K562 (cell line): ENCODE data around the gene EIF4E. TPM values are rescaled to one million over a fixed set of nuclear protein-coding genes. Genes with fewer than 3 reads are reported as not detected.

Experiments
- CAMTA2 ChIP-seq: fragments of 250-450 bp; sonication (Bioruptor Pico); conservative IDR thresholded peaks from 2 replicates; pipeline ENCODE4 v1.5.1; 2022
- CSDE1 ChIP-seq, 2 experiments: fragments of 450-650 bp; IDR thresholded peaks; 2 replicates each; pipeline ENCODE4 v1.6.1; 2016; ENCODE audit warnings: mild to moderate bottlenecking in 1 of 2
- EP400 ChIP-seq: fragments of 450-650 bp; IDR thresholded peaks from 2 replicates; pipeline ENCODE4 v1.6.1; 2017; ENCODE audit warnings: antibody characterized with exemption, mild to moderate bottlenecking, moderate library complexity
- KLF13 ChIP-seq: fragments of 450-650 bp; IDR thresholded peaks from 2 replicates; pipeline ENCODE4 v1.6.1; 2016; ENCODE audit warnings: missing genetic modification characterization, low read depth, mild to moderate bottlenecking, missing compliant biosample characterization, moderate library complexity, borderline replicate concordance
- NCOA6 ChIP-seq: fragments of 450-650 bp; IDR thresholded peaks from 2 replicates; pipeline ENCODE4 v1.6.1; 2017; ENCODE audit warnings: mild to moderate bottlenecking
- NKRF ChIP-seq: fragments of 450-650 bp; IDR thresholded peaks from 2 replicates; pipeline ENCODE4 v1.6.1; 2016; ENCODE audit warnings: borderline replicate concordance
- POLR2AphosphoS5 ChIP-seq: IDR thresholded peaks from 2 replicates; pipeline ENCODE4 v1.6.1; 2011; ENCODE audit warnings: mild to moderate bottlenecking, low read depth, low read length, moderate library complexity; ENCODE audit not compliant: control insufficient read depth, insufficient read depth
- RBM15 ChIP-seq: fragments of 200-400 bp; formaldehyde crosslinking; IDR thresholded peaks from 2 replicates; pipeline ENCODE4 v1.6.1; 2018; ENCODE audit warnings: mild to moderate bottlenecking, low read length, moderate library complexity; ENCODE audit not compliant: insufficient read depth
- REST ChIP-seq, 2 experiments: fragments of 450-650 bp; formaldehyde crosslinking in 1 of 2; IDR thresholded peaks; 2 replicates each; pipeline versions ENCODE4 v1.4.0 to v1.6.1; 2014 to 2020; ENCODE audit warnings: mild to moderate bottlenecking in 2 of 2, borderline replicate concordance in 1 of 2, low read depth in 1 of 2
- RFX7 ChIP-seq: fragments of 250-450 bp; sonication (Bioruptor Pico); IDR thresholded peaks from 2 replicates; pipeline ENCODE4 v1.5.1; 2021; ENCODE audit warnings: mild to moderate bottlenecking
- ZBTB49 ChIP-seq: sonication (generic); formaldehyde crosslinking; IDR thresholded peaks from 2 replicates; pipeline ENCODE4 v1.8.0; 2022; ENCODE audit warnings: missing genetic modification reagents, mild to moderate bottlenecking, borderline replicate concordance
- ZNF445 ChIP-seq: fragments of 250-450 bp; sonication (Bioruptor Pico); IDR thresholded peaks from 2 replicates; pipeline ENCODE4 v1.4.0; 2020; ENCODE audit warnings: low read depth, mild to moderate bottlenecking, moderate library complexity
- polyA plus RNA-seq, 8 experiments: library from polyadenylated mRNA; depleted of rRNA in 4 of 8; stranded (reverse) in 5 of 8; unstranded in 3 of 8; fragments of >200 nt; fragmentation: Nextera tagmentation in 2 of 8; fragmentation: Illumina TruSeq in 1 of 8; extraction: Ambion mirVana in 2 of 8; extraction: Trizol in 1 of 8; gene quantifications; 2 replicates each; pipeline versions ENCODE4 v1.2.1 to v1.2.3, GENCODE V29; 2011 to 2014; ENCODE audit warnings: inconsistent platforms in 1 of 8, missing spikeins in 1 of 8
- total RNA-seq, 7 experiments: library from RNA; depleted of rRNA in 6 of 7; stranded (reverse); fragments of >200 nt in 6 of 7; fragmentation: Illumina TruSeq in 2 of 7; extraction: Trizol in 2 of 7; gene quantifications; 2 replicates each; pipeline versions ENCODE4 v1.2.1 to v1.2.3, GENCODE V29; 2011 to 2021; ENCODE audit warnings: low replicate concordance in 1 of 7

EIF4E gene
- total and polyA plus RNA-seq, 9 of the 15 experiments (the other 6 are each of a cell fraction or from before 2014, with no cell fraction given) = 164 to 489 (median 179) TPM

GRCh38 chr4:98928505-98929340 is at the start of gene EIF4E (continued):
- TF ChIP-seq REST (IDR thresholded peaks at IDR 0.05; ENCODE audit: borderline replicate concordance) (peak; percentile 93), REST (CRISPR knock-in tag; IDR thresholded peaks at IDR 0.05; ENCODE audit: low read depth) (no peak), NKRF (peak; percentile 70; the same call in 1 of the 2 replicates), RFX7 (CRISPR knock-in tag) (no peak), POLR2AphosphoS5 (peak; percentile 77), RBM15 (no peak), CSDE1 (IDR thresholded peaks at IDR 0.05) (no peak), NCOA6 (no peak), CAMTA2 (CRISPR knock-in tag) (no peak), ZNF445 (CRISPR knock-in tag) (no peak; the same call in 1 of the 2 replicates), ZBTB49 (CRISPR knock-in tag) (no peak), KLF13 (no peak), EP400 (peak; percentile 99)
